OCI-LY7 (cell line): ENCODE results near the gene STBD1. TPM values are rescaled to one million over a fixed set of nuclear protein-coding genes. Genes with fewer than 3 reads are reported as not detected.
"Not testable (repeated sequence)": the region's sequence is repeated elsewhere in the genome, so short reads cannot be mapped to it uniquely, and the experiment has no call there.

Experiments used
- BruUV-seq: library from RNA; stranded (reverse); fragments of 400-500 nt; replicated peaks from 2 replicates; lab custom pipeline; 2021; lab: Mats Ljungman, UMichigan
- CTCF ChIA-PET: fragments of 300-600 bp; sonication (Branson Sonifier 250); formaldehyde crosslinking; loops from one replicate; lab custom pipeline; 2022; ENCODE audit warnings: antibody characterized with exemption; ENCODE audit not compliant: unreplicated experiment; lab: Charles Lee
- POLR2A ChIA-PET: fragments of 300-600 bp; sonication (Branson Sonifier 250); formaldehyde crosslinking; loops from one replicate; lab custom pipeline; 2022; ENCODE audit warnings: antibody characterized with exemption; lab: Charles Lee
- DNase-seq: peaks from one replicate; pipeline ENCODE4 v3.0.0-alpha.2; 2015; ENCODE audit warnings: low spot score
- H2AFZ ChIP-seq: fragments of 200-600 bp; sonication (generic), shearing (Covaris generic); 2 replicates; pipeline ENCODE4 v1.6.1; 2014; ENCODE audit warnings: mild to moderate bottlenecking, antibody characterized with exemption, low read length, moderate library complexity
- H3K27ac ChIP-seq: fragments of 200-600 bp; sonication (generic); 2 replicates; pipeline ENCODE4 v1.5.1; 2014; ENCODE audit warnings: mixed run types, low read depth, mild to moderate bottlenecking, moderate library complexity, low read length, inconsistent platforms; ENCODE audit not compliant: poor library complexity, severe bottlenecking
- H3K36me3 ChIP-seq: fragments of 200-600 bp; sonication (generic); 2 replicates; pipeline ENCODE4 v1.6.1; 2014; ENCODE audit warnings: mild to moderate bottlenecking, antibody characterized with exemption, low read length, moderate library complexity, mixed read lengths; ENCODE audit not compliant: insufficient read depth
- H3K4me1 ChIP-seq: fragments of 200-600 bp; sonication (generic); 2 replicates; pipeline ENCODE4 v1.5.1; 2014; ENCODE audit warnings: mild to moderate bottlenecking, low read length; ENCODE audit not compliant: insufficient read depth, poor library complexity, severe bottlenecking
- H3K4me2 ChIP-seq: fragments of 200-600 bp; sonication (generic); 2 replicates; pipeline ENCODE4 v1.6.1; 2014; ENCODE audit warnings: mild to moderate bottlenecking, low read length
- H3K4me3 ChIP-seq: fragments of 200-600 bp; sonication (generic); 2 replicates; pipeline ENCODE4 v1.5.1; 2014; ENCODE audit warnings: mild to moderate bottlenecking, low read depth, low read length; ENCODE audit not compliant: poor library complexity, severe bottlenecking
- H3K79me2 ChIP-seq: fragments of 200-600 bp; sonication (generic); 2 replicates; pipeline ENCODE4 v1.6.1; 2016; ENCODE audit warnings: low read depth, mild to moderate bottlenecking, low read length, moderate library complexity, mixed read lengths; ENCODE audit not compliant: insufficient read depth
- H3K9me2 ChIP-seq: fragments of 200-600 bp; sonication (generic); 2 replicates; pipeline ENCODE4 v1.6.1; 2016; ENCODE audit warnings: mild to moderate bottlenecking, low read length, mixed read lengths; ENCODE audit not compliant: insufficient read depth
- H3K9me3 ChIP-seq: fragments of 200-600 bp; sonication (generic); 2 replicates; pipeline ENCODE4 v1.6.1; 2014; ENCODE audit warnings: mild to moderate bottlenecking, mixed run types, low read length, mixed read lengths
- H4K20me1 ChIP-seq: fragments of 200-600 bp; sonication (generic); 2 replicates; pipeline ENCODE4 v1.6.1; 2014; ENCODE audit warnings: mild to moderate bottlenecking, antibody characterized with exemption, low read length, moderate library complexity, mixed read lengths; ENCODE audit not compliant: insufficient read depth
- EZH2phosphoT487 ChIP-seq: fragments of 200-600 bp; sonication (generic); IDR thresholded peaks from 2 replicates; pipeline ENCODE4 v1.6.1; 2018; ENCODE audit warnings: low read depth, borderline replicate concordance, mild to moderate bottlenecking, mixed run types, antibody characterized with exemption, low read length, moderate library complexity, mixed read lengths
- intact Hi-C: fragments of 100-400 bp; cut with micrococcal nuclease; formaldehyde crosslinking; loops from one replicate; pipeline ENCODE4 v1.10.0; 2022; ENCODE audit not compliant: unreplicated experiment
- total RNA-seq, 2 experiments: library from RNA; depleted of rRNA in 1 of 2; stranded (reverse); fragments of >200 nt in 1 of 2; shearing (Covaris generic) in 1 of 2; gene quantifications; 2 replicates each; pipeline ENCODE4 v1.2.3, GENCODE V29; 2014 to 2022
- TF ChIP-seq, protein P1 (sequence below): fragments of 200-600 bp; sonication (generic); conservative IDR thresholded peaks from 2 replicates; pipeline ENCODE4 v1.5.1; 2014; ENCODE audit warnings: mild to moderate bottlenecking, antibody characterized with exemption, low read length, moderate library complexity, mixed read lengths

Gene STBD1
- total RNA-seq, 2 experiments from 2014 or later, result not detected

GRCh38 chr4:76282941-76283689 lies 23.4 kb upstream of the STBD1 start:
- TF ChIP-seq EZH2phosphoT487, result no peak
- TF ChIP-seq, protein P1, sequence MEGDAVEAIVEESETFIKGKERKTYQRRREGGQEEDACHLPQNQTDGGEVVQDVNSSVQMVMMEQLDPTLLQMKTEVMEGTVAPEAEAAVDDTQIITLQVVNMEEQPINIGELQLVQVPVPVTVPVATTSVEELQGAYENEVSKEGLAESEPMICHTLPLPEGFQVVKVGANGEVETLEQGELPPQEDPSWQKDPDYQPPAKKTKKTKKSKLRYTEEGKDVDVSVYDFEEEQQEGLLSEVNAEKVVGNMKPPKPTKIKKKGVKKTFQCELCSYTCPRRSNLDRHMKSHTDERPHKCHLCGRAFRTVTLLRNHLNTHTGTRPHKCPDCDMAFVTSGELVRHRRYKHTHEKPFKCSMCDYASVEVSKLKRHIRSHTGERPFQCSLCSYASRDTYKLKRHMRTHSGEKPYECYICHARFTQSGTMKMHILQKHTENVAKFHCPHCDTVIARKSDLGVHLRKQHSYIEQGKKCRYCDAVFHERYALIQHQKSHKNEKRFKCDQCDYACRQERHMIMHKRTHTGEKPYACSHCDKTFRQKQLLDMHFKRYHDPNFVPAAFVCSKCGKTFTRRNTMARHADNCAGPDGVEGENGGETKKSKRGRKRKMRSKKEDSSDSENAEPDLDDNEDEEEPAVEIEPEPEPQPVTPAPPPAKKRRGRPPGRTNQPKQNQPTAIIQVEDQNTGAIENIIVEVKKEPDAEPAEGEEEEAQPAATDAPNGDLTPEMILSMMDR, result no peak
- Histone ChIP-seq H3K4me1 (no peaks in the 10 kb centered on the region), H3K9me3 (no peaks in the 10 kb centered on the region), H3K9me2 (no peaks in the 10 kb centered on the region), H3K27ac (no peak overlapping the region), H2AFZ (no peak overlapping the region), H3K36me3 (no peaks in the 10 kb centered on the region), H3K4me2 (no peak overlapping the region), H4K20me1 (no peaks in the 10 kb centered on the region), H3K4me3 (no peak overlapping the region), H3K79me2 (no peaks in the 10 kb centered on the region)
- DNase-seq, result no peak
- ChIA-PET CTCF (no interaction called here), POLR2A (no interaction called here)
- no TSS peak for BruUV-seq
- intact Hi-C loops, result no loop called here

GRCh38 chr4:76283900-76284299 lies 22.6 kb upstream of the STBD1 start:
- Histone ChIP-seq H3K36me3 (no peaks in the 10 kb centered on the region), H3K4me3 (no peak overlapping the region), H3K79me2 (no peaks in the 10 kb centered on the region), H3K27ac (no peak overlapping the region), H3K4me2 (no peak overlapping the region), H4K20me1 (no peaks in the 10 kb centered on the region), H2AFZ (no peak overlapping the region), H3K9me2 (no peaks in the 10 kb centered on the region), H3K9me3 (no peaks in the 10 kb centered on the region), H3K4me1 (no peaks in the 10 kb centered on the region)
- intact Hi-C loops, result no loop called here
- no TSS peak for BruUV-seq
- TF ChIP-seq, protein P1, result no peak
- TF ChIP-seq EZH2phosphoT487, result no peak
- CTCF ChIA-PET, result no interaction called here
- POLR2A ChIA-PET, result no interaction called here
- no peak for DNase-seq

DNA sequence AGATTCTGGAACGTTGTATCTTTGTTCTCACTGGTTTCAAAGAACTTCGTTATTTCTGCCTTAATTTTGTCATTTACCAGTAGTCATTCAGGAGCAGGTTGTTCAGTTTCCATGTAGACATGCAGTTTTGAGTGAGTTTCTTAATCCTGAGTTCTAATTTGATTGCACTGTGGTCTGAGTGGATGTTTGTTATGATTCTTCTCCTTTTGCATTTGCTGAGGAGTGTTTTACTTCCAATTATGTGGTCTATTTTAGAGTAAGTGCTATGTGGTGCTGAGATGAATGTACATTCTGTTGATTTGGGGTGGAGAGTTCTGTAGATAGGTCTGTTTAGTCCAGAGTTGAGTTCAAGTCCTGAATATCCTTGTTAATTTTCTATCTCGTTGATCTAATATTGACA lies 18.7 kb upstream of the STBD1 start:
- H3K4me2 ChIP-seq, H4K20me1 ChIP-seq, H3K4me3 ChIP-seq, H3K36me3 ChIP-seq, CTCF ChIA-PET, BruUV-seq, H2AFZ ChIP-seq, H3K79me2 ChIP-seq, H3K9me2 ChIP-seq, H3K4me1 ChIP-seq, intact Hi-C loops, H3K27ac ChIP-seq, H3K9me3 ChIP-seq, DNase-seq: not testable (repeated sequence)
- POLR2A ChIA-PET, result interaction anchor here (0.6 kb wide), 1 partner anchor 44 kb away, joined by 3 read pairs; no protein-coding TSS in a partner anchor
